AG10803 (cell line): ENCODE measurements around the gene C16orf92.

Experiments used
- DNase-seq: peaks from one replicate; pipeline ENCODE4 v3.0.0; 2010; ENCODE audit warnings: low read depth
- H3K4me3 ChIP-seq: 2 replicates; pipeline ENCODE4 v1.5.1; 2011; ENCODE audit warnings: mild to moderate bottlenecking, low read length, control low read depth
- CTCF ChIP-seq: conservative IDR thresholded peaks from 2 replicates; pipeline ENCODE4 v1.5.1; 2011; ENCODE audit warnings: mild to moderate bottlenecking, low read length, control low read depth, inconsistent platforms

The C16orf92 gene

DNA sequence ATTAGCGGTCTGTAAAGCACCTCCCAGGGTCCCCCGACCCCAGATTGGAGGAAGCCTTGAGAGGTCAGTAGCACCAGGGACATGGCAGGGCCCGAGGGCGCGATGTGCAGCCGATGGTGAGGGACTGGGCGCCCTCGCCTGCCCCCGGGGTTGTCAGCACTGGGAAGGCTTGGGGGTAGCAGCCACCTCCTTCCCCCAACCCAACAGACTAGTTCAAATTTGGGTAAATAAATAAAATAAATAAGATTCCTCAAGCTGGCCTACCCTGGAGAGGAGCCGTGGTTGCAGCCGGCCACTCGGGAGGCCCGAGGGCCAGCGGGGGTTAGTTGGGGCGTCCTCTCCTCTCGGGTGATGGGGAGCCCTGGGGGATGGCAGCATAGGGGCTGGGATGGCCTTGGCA, 1.5 kb downstream of the C16orf92 start:
- no peak for TF ChIP-seq CTCF
- DNase-seq: no peak
- no peak overlapping the region for H3K4me3 ChIP-seq

GRCh38 chr16:30025156-30025555, 2.2 kb downstream of the C16orf92 start:
- no peak for DNase-seq
- TF ChIP-seq CTCF: no peak

GRCh38 chr16:30025574-30025973, 2.6 kb downstream of the C16orf92 start:
- DNase-seq: no peak
- no peak overlapping the region for H3K4me3 ChIP-seq
- no peak for TF ChIP-seq CTCF

More at GRCh38 chr16:30025156-30025555, 2.2 kb downstream of the C16orf92 start:
- H3K4me3 ChIP-seq: no peak overlapping the region

GRCh38 chr16:30026449-30026848, 3.5 kb downstream of the C16orf92 start:
- no peak overlapping the region for H3K4me3 ChIP-seq
- no peak for DNase-seq
- TF ChIP-seq CTCF: no peak

- no peak overlapping the region for H3K4me3 ChIP-seq
- TF ChIP-seq CTCF: no peak
- no peak for DNase-seq
Measured at GRCh38 chr16:30027588-30028437, 4.8 kb downstream of the C16orf92 start.

DNA sequence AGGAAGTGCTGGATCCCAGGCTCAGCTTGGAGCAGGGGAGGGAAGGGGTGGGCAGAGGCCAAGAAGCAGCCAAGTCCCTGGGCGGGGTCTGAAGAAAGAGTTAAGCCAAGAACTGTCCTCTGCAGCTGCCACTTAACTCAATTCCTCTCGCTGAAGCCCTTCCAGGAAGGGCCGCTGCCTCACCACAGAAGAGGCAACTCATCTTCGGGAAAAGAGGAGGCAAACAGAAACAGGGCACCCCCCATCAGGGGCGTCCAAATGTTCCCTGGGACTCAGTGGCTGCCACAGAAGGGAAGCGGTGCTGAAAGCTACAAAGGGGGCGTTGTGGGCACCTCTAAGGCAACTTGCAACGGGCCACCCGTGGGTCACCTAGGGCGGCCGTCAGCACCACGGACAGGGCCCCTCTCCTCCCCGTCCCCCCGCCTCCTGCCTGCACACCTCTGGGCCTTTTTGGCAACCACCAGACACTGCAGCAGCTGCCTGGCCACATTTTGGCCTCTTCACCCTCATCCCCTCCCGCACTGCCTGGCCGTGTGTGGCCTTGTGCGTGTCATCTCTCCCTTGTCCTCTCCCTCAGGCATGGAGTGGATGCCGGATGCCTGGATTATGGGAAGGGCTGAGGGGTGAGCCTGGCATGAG, 5.6 kb downstream of the C16orf92 start:
- H3K4me3 ChIP-seq: no peak overlapping the region
- no peak for TF ChIP-seq CTCF
- no peak for DNase-seq

DNA sequence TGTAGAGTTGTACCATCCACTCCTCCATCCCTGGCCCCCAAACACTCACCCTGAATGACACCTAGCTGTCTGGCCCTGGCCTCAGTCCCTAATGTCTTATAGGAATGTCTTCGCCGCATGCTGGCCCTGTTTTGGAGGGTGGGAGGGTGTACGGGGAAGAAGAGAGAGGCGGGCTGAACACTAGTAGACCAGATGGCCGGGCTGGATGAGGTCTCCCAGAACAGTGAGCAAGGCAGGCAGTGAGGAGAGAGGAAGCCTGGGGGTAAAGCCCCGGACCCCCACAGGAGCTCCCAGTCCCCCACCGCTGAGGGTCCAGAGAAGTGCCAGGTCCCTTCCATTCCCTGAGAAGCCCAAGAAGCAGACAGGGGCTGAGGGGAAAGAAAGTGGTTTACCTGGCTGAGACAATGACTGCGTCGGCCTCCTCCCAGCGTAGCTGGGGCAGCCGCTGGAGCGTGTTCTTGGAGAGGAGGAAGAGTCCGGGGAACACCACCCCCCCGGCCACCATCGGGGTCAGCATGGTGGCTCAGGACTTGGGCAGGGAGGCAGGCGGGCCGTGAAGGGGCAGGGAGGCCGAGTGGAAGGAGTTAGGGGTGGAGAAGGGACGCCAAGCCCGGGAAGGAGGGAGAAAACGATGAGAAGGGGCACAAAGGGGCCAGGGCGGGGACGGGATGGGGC, 7.2 kb downstream of the C16orf92 start:
- no peak for DNase-seq
- no peak for TF ChIP-seq CTCF
- H3K4me3 ChIP-seq: no peak overlapping the region
